GM18951 (cell line): ENCODE data around the gene FRMD4A.

Experiments used
- POLR2A ChIP-seq: IDR thresholded peaks from 4 replicates; pipeline ENCODE4 v1.6.1; 2011; ENCODE audit warnings: mild to moderate bottlenecking; ENCODE audit not compliant: insufficient read length, insufficient read depth; ENCODE audit errors: extremely low read depth
- in situ Hi-C: fragments of 300-500 bp; cut with MboI; formaldehyde crosslinking; loops from one replicate; pipeline ENCODE4 v1.12.0; 2022; ENCODE audit warnings: low sequenced_read_pairs, mixed read lengths, inconsistent platforms; ENCODE audit not compliant: unreplicated experiment

Gene FRMD4A

GRCh38 chr10:14296065-14296709 lies 34.5 kb downstream of the FRMD4A start:
- in situ Hi-C loops, result no loop called here
- no peak for TF ChIP-seq POLR2A

GRCh38 chr10:14294347-14295059 lies 36.2 kb downstream of the FRMD4A start:
- no peak for TF ChIP-seq POLR2A
- in situ Hi-C loops, result no loop called here

DNA sequence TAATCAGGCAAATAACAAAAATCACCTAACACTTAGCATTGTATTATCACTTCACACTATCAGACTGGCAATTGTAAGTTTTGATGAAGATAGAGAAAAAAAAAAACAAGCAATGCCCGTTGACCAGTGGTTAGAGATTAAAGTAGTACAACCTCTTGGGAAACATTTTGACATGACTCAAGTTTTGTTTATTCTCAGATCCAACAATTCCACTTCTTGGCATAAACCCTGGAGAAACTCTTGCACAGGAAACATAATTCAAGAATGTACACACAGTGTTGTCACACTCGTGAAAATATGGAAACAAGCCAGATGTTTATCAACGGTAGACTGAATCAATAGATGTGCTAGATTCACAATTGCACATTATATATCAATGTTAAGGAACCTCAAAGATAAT lies 37.2 kb downstream of the FRMD4A start:
- in situ Hi-C loops, result no loop called here
- no peak for TF ChIP-seq POLR2A

DNA sequence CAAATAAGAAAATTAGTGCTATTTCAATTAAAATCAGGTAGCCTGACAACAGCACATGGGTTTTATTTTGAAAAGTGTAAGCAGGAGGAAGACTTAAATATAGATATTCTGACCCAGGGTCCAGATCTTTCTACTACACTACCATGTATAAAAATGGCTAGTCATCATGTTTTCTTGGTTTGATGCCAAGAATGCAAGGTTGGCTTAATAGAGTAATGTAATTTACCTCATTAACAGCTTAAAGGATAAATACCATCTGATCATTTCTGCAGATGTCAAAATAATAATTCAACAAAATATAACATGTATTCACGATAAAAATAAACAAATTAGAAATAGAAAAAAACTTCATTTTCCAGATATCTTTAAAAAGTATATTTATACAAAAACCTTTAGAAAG lies 39.4 kb downstream of the FRMD4A start:
- in situ Hi-C loops, result no loop called here
- TF ChIP-seq POLR2A, result no peak

GRCh38 chr10:14285941-14286560 lies 44.7 kb downstream of the FRMD4A start:
- in situ Hi-C loops, result no loop called here
- no peak for TF ChIP-seq POLR2A

- TF ChIP-seq POLR2A, result no peak
- in situ Hi-C loops, result no loop called here
These were observed 48.4 kb downstream of the FRMD4A start for GRCh38 chr10:14282276-14282675.

DNA sequence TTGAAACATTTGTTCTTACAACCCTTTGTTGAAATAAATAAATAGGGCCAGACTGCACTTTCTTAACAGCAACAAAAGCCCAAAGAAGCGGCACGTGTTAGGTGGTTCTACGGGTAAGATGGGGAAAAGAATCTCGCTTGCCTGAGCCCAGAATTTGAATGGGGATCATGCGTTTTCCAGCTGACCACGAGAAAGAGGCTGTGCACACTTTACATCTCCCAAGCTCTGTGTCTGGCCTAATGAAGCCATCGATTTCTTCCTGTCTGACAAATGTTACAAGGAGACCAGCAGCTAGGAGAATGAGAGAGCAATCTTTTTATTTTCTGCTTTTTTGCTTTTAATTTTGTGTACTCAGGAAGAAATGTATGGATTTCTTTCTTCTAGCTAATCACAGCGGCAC lies 52.2 kb downstream of the FRMD4A start:
- no peak for TF ChIP-seq POLR2A
- in situ Hi-C loops, result no loop called here

GRCh38 chr10:14276210-14276609 lies 54.5 kb downstream of the FRMD4A start:
- in situ Hi-C loops, result no loop called here
- no peak for TF ChIP-seq POLR2A

DNA sequence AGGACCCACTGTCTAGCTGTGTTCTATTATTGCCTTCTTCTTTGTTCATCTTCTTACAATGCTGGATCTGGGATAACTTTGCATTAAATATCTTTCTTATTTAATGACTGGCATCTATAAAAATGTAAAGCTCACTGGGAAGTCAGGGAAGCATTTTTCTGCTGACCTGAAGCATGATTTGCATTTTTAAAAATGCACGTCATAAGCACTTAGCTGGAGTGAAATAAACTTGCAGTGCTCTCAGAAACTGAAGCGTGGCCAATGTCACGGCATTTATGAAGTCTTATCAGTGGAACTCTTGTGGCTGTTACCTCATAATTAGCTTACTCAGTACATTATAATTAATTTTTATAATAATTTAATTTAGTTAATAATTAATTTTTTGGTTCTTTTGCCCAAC lies 59.1 kb downstream of the FRMD4A start:
- TF ChIP-seq POLR2A, result no peak
- in situ Hi-C loops, result no loop called here

- in situ Hi-C loops, result no loop called here
- TF ChIP-seq POLR2A, result no peak
These were observed 60.4 kb downstream of the FRMD4A start for GRCh38 chr10:14270370-14270769.

- in situ Hi-C loops, result no loop called here
- TF ChIP-seq POLR2A, result no peak
These were observed 65.0 kb downstream of the FRMD4A start for GRCh38 chr10:14265709-14266108.

- in situ Hi-C loops, result no loop called here
- no peak for TF ChIP-seq POLR2A
These were observed 67.8 kb downstream of the FRMD4A start for GRCh38 chr10:14262836-14263425.

DNA sequence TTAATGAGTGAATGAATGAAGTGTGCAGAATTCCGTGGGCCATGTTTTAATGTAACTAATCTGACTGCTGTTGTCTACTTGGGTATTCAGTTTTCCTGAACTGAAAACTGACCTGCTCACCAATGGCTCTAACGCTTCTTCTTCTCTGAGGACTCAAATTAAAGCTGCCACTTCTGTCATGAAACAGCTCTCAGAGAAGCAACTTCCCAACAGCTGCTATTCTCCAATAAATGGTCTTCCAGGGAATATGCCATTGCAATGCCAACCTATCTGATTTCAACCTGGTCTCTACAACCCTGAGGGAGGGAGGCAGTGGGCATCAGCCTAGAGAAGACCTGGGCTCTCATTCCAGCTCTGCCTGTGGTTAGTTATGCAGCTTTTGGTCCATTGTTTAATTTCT lies 69.4 kb downstream of the FRMD4A start:
- TF ChIP-seq POLR2A, result no peak
- in situ Hi-C loops, result no loop called here
